Panc1 (cell line): Measurements from ENCODE around the gene HNRNPA3.

ENCODE experiments used
- CTCF ChIP-seq: fragments of 450-650 bp; IDR thresholded peaks from 2 replicates; pipeline ENCODE4 v1.5.1; 2017; ENCODE audit warnings: mild to moderate bottlenecking
- POLR2AphosphoS5 ChIP-seq: IDR thresholded peaks from 2 replicates; pipeline ENCODE4 v1.6.1; 2012; ENCODE audit warnings: mild to moderate bottlenecking, low read depth, low read length, moderate library complexity
- SIN3A ChIP-seq: IDR thresholded peaks from 2 replicates; pipeline ENCODE4 v1.6.1; 2012; ENCODE audit warnings: low read depth, mild to moderate bottlenecking, low read length, moderate library complexity, borderline replicate concordance; ENCODE audit not compliant: insufficient read depth

GRCh38 chr2:177239053-177239452 is 26.5 kb downstream of the HNRNPA3 start:
- TF ChIP-seq CTCF: no peak
- no peak for TF ChIP-seq SIN3A
- no peak for TF ChIP-seq POLR2AphosphoS5
